Activated CD4-positive, alpha-beta T cell treated with anti-CD3 and anti-CD28 coated beads, Interleukin-2, amount 50 U/mL, for 16 hours (primary cell): ENCODE data around the gene ZNF211.

Experiments
- DNase-seq: peaks from one replicate; pipeline ENCODE4 v3.0.0-alpha.2; 2020

ZNF211 gene

DNA sequence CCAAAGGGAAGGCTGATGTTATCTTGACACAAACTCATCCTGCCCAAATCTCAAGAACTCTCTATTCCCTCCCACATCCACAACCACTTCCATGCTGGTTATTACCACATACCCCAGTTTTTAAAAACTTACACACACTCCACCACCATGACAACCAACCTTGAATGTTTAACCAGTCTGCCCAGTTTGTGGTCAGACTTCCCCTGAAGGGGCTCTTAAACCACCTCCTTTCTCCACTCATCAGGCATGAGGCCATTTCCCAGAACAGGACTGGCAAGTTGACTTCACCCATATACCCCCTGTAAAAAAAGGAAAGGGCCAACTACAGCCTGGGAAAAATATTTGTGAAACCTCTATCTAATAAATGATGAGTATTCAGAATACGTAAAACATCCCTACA, 23.4 kb downstream of the ZNF211 start:
- no peak for DNase-seq

GRCh38 chr19:57664269-57665127, 31.5 kb downstream of the ZNF211 start:
- DNase-seq, result no peak

DNA sequence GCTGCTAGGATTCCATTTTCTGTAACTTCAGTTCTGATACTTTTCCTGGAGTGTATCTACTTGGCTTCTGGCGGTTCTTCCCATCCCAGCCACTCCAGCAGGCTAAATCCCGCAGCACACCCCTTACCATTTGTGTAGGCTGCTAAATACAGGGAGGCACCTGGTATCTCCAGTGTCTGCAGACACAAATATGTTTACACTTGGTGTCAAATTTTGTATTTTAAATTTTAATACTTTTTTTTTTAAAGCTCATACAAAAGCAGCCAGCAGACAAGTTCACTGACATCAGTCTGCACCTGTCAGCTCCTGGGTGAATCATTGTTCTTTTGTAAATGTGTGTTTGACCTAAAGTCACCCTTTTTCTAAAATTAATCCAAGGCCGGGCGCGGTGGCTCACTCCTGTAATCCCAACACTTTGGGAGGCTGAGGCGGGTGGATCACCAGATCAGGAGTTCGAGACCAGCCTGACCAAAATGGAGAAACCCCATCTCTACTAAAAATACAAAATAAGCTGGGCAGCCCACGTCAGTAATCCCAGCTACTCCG, 32.4 kb downstream of the ZNF211 start:
- DNase-seq, result no peak

GRCh38 chr19:57667228-57667627, 34.3 kb downstream of the ZNF211 start:
- no peak for DNase-seq

DNA sequence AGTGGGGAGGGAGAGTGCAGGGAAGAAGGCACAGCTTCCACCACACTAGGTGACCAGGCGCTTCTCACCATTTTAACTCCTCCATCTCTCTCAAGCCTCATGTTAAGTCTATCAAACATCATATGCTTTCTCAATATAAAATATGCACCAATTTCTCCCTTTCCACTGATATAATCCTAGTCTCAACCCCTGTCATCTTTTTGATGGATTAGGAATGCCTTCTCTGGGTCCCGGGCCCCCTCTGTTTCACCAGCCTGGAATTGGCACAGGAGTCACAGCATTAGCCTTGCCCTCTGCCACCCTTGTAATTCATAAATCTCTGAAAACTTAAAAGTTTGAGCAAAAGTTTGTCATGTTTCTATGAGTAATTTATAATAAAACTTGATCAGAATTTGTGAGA, 35.7 kb downstream of the ZNF211 start, which contains the start of gene ZSCAN4:
Gene ZSCAN4 (plus strand): TSS at position 301 of the 400 bp plus-strand sequence. CDS start 7,211 bp downstream, outside the sequence.
- DNase-seq, result no peak

DNA sequence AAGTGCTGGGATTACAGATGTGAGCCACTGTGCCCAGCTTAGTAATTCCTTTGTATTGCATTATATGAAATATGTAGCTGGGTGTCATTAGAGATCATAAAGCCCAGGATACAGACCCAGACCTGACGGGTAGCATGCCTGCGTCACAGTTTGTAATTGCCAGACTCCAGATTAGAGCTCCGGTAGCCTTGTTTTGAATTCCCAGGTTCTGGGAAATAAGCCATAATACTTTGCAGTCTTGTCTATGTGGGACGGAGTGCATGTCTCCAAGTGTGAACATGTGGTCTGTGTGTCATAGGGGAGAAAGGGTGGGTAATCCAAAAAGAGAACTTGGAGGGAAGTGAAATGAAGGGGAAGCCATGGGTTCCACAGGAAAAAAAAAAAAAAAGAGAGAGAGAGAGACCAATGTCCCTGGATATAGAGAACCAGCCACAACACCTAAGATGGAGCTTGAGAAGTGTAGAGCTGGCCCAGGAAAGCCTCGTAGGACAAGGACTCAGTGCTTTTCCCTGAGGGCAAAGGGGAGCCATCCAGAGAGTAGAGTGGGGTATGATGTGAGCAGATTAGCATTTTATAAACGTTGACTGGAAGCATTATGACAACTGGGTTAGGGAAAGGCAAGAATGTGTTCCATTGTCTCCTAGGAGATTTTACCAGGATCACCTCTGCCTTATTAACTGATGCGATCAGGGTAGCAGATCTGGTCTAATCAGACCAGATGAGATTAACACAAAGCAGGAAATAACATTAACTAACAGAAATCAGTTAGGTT, 38.3 kb downstream of the ZNF211 start:
- DNase-seq, result no peak

DNA sequence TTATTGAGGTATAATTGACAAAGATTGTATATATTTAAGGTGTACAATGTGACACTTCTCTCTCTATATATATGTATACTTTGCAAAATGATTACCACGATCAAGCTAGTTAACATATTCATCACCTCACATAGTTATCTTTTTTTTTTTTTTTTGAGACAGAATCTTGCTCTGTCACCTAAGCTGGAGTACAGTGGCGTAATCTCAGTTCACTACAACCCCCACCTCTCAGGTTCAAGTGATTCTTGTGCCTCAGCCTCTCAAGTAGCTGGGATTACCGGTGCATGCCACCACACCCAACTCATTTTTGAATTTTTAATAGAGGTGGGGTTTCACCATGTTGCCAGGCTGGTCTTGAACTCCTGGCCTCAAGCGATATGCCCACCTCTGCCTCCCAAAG, 39.5 kb downstream of the ZNF211 start:
- DNase-seq, result no peak

- no peak for DNase-seq
These were observed 42.9 kb downstream of the ZNF211 start for GRCh38 chr19:57675881-57676280.

DNA sequence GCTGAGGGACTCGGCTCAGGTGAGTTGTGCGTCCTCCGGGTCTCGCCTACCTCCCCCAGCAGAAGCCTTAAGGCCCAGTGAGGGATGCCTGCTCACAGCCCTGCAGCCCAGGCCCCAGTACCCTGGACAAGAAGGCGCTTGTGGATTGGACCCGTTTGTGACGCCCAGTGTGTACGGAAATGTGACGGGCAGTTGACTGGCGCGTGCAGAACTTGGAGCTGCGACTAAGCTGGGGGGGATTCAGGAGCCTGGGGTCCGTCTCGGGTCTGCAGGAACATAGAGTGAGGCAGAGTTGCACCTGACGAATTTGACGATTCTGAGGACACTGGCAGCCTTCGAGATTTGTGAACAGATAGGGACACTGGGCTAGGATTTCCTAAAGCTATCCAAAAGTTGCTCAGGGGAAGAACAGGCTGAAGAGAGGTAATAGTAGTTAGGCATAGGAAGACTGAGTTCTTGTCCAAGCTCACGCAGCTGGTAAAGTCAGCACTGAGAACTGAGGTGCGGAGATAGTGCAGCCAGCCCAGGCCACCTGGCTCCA, 49.3 kb downstream of the ZNF211 start:
- DNase-seq, result no peak

DNA sequence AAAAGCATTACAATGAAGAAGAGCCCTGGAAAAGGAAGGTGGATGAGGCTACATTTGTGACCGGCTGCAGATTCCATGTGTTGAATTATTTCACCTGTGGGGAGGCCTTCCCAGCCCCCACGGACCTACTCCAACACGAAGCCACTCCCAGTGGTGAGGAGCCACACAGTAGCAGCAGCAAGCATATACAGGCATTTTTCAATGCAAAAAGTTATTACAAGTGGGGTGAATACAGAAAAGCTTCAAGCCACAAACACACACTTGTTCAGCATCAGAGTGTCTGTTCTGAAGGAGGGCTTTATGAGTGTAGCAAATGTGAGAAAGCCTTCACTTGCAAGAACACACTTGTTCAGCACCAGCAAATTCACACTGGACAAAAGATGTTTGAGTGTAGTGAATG, 53.8 kb downstream of the ZNF211 start:
- no peak for DNase-seq

DNA sequence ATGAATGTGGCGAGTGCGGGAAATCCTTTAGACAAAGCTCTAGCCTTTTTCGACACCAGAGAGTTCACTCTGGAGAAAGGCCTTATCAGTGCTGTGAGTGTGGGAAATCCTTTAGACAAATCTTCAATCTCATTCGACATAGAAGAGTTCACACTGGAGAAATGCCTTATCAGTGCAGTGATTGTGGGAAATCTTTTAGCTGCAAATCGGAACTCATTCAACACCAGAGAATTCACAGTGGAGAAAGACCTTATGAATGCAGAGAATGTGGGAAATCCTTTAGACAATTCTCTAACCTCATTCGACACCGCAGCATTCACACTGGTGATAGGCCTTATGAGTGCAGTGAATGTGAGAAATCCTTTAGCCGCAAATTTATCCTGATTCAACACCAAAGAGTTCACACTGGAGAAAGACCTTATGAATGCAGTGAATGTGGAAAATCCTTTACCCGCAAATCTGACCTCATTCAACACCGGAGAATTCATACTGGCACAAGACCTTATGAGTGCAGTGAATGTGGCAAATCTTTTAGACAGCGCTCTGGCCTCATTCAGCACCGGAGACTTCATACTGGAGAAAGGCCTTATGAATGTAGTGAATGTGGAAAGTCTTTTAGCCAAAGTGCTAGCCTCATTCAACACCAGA, 54.5 kb downstream of the ZNF211 start:
- no peak for DNase-seq

DNA sequence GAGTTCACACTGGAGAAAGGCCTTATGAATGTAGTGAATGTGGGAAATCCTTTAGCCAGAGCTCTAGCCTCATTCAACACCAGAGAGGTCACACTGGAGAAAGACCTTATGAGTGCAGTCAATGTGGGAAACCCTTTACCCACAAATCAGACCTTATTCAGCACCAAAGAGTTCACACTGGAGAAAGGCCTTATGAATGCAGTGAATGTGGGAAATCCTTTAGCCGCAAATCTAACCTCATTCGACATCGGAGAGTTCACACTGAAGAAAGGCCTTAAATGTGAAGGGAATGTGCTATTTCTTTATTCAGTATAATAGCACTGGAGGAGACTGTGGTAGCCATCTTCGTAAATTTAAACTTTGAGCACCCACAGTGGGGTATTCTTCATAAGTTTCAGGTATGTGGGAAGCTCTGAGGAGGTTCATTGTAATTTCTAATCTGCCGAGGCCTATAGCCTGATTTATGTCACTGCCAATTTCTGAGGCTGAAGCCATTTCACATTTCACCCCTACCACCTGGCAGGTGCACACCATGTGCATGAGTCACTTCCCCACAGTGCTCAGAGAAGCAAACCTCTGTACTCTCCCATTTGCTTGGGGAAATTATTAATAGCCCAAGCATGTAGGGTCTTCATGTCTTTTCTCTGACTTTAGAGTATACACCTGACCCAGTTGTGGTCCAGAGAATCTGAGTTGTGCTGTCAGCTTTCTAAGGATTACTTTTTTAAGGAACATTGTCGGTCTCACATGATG, 55.2 kb downstream of the ZNF211 start:
- no peak for DNase-seq

GRCh38 chr19:57689750-57690149, 56.8 kb downstream of the ZNF211 start:
- no peak for DNase-seq
